HG02571 (cell line): ENCODE data around the gene IER5L.
"Not testable (repeated sequence)": the region's sequence is repeated elsewhere in the genome, so short reads cannot be mapped to it uniquely, and the experiment has no call there.

Experiments
- ATAC-seq: cut with Tn5 transposase; IDR thresholded peaks from one replicate; pipeline ENCODE4 v1.9.1; 2021; ENCODE audit warnings: mild to moderate bottlenecking, moderate library complexity; ENCODE audit not compliant: unreplicated experiment

IER5L gene

DNA sequence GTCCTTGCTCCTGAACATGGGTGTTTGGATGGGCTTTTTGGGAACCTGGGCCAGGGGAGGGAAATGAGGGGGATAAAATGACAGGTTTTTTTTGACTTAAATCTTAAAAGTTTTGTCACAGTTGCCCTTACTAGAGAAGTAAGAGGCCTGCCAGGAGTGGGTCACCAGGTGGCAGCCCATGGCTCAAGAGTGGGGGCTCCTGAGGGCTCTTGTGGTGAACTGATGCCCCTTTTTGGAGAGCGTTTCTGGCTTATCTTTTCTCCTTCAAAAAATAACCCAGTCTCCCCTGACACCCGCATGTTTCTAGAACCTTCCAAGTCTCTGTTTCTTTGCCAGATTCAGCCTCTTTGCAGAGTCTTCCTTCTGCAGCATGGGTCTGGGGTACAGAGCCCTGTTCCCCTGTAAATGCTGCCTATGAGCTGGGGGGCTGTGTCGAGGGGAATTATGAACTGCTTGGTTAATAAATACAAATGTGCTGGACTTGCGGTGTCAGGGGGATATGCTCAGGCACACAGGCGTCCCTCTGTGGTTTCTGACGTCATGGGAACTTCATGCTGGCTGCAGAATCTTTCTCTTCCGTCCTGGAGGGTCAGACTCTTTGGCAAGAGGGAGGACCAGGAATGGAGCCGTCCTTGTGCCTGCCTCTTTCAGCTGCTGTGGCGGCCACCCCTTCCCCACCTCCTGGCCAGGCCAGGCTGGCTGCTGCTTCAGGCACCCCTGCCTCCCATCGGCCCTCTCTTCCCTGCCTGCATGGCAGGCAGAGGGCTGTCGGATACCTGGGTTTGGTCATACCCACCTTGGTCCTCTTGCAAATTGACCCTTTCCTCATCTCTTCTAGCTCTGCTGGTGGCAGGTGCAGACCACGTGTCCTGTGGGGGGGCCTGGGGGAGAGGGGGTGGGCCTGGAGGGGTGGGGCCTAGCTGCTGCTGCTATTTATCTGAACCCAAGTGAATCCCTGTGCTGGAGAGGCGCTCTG is 36.7 kb downstream of the IER5L start:
- ATAC-seq, result no peak

- no peak for ATAC-seq
Measured at GRCh38 chr9:129140397-129141065, 37.5 kb downstream of the IER5L start.

GRCh38 chr9:129139993-129140396 is 38.1 kb downstream of the IER5L start:
- ATAC-seq, result no peak

- ATAC-seq, result no peak
Measured at GRCh38 chr9:129139233-129139992, 38.6 kb downstream of the IER5L start.

DNA sequence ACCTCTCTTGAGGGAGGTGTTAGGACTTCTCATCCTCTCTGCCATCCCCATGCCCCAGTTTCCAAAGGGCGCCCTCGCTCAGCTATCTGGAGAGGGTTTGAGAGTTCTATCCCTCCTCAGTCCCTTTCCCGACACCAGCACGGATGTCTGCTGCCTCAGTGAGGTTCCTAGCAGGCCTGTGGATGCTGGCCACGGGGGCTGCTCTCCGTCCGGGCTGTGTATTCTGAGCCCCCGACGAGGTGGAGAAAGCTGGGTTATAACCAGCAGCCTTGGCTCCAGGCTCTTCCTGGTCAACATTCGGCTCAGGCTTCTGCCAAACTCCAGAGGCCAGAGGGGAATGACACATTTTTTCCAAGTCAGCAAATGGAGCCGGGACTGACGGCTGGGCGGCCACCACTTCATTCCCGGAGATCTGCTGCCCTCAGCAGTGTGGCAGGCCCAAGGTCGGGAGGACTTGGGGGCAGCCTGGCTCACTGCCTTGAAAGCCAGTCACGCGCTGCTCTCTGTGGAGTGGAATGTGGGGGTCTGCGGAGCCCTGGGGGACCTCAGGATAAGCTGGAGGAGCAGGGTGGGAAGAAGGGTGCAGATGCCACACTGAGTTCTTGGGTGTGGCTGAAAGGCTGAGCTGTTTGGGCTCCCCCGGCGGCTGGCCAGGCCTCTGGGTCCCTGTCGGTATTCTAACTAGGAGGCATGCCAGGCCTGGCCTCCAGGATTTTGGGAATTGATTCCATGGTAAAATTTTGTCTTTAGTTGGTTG is 39.4 kb downstream of the IER5L start:
- ATAC-seq, result no peak

GRCh38 chr9:129138144-129138462 is 40.0 kb downstream of the IER5L start:
- no peak for ATAC-seq

GRCh38 chr9:129137292-129138143 is 40.5 kb downstream of the IER5L start:
- ATAC-seq, result no peak

DNA sequence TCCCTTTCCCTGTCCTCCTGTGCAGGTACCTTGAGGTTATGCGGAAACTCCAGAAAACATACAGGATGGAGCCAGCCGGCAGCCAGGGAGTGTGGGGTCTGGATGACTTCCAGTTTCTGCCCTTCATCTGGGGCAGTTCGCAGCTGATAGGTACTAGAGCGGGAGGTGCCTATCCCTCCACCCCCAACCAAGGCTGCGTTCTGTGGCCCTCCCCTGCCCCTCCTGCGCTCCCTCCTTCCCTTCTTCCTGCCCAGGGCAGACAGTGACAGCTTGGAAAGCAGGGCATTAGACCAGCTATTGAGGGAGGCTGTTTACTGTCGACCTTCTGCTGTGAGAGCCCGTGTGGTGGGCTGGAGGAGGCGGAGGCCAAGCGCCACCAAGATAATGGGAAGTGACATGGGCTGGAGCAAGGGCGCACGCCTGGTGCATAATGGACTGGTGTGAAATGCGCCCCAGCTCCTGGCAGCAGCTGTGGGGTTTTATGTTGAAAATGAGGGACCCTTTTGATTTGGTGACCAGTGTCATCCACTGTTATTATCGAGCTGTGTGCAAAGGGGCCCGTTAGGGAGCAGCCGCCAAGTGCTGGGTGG is 41.5 kb downstream of the IER5L start:
- no peak for ATAC-seq

GRCh38 chr9:129135476-129135875 is 42.6 kb downstream of the IER5L start:
- no peak for ATAC-seq

DNA sequence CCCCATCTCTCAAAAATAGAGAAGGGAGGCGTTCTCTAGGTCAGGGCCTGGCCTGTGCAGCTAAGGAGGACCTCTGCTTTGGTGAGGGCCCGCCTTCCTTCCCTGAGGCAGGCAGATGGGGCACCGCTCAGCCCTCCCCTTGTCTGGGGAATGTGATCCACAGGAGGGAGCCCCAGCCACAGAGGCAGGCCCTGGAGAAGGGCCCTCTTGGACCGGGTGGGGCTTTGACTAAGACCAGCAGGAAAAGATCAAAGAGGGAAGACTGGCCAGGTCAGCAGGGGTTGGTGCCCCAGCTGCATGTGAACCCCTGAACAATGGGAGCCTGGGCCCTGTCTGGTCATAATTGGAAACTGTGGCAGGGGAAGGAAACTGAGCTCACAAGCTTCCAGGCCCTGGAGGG is 45.0 kb downstream of the IER5L start:
- no peak for ATAC-seq

GRCh38 chr9:129131300-129132145 is 46.5 kb downstream of the IER5L start:
- ATAC-seq, result no peak

DNA sequence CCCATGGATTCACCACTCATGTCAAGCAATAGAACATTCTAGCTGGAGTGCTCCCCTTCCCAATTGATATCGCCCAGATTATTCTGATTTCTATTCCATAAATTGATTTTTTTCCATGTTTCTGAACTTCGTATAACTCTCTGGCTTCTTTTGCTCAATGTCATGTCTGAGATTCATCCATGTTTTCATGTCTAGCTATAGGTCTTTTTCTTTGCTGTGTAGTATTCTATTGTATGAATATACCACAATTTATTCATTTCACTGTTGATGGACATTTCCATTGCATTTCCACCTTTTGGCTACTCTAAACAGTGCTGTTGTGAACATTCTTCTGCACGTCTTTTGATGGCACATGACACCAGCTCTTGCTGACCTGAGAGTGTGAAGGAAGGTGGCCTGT is 47.3 kb downstream of the IER5L start:
- ATAC-seq, result no peak

DNA sequence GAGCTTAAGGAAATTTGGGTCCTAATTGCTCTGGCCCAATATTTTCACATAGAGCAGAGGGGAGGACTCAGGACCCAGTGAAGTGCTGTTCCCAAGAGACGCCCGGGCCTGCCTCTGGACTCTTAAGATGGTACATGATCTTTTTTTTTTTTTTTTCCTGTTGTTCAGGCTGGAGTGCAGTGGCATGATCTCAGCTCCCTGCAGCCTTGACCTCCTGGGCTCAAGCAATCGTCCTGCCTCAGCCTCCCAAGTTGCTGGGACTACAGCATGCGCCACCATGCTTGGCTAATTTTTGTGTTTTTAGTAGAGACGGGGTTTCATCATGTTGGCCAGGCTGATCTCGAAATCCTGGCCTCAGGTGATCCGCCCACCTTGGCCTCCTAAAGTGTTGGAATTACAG is 47.8 kb downstream of the IER5L start:
- ATAC-seq, result not testable (repeated sequence)

- ATAC-seq, result no peak
Measured at GRCh38 chr9:129128689-129129088, 49.4 kb downstream of the IER5L start.

- ATAC-seq, result no peak
Measured at GRCh38 chr9:129126749-129127618, 51.1 kb downstream of the IER5L start.
